GM12873 (cell line): Measurements from ENCODE around the gene RMC1.
A peak's percentile ranks its signal among the peaks of the same experiment; 100 is the strongest.

Experiments used
- TF ChIP-seq, protein P1 (sequence below): IDR thresholded peaks from 2 replicates; pipeline ENCODE4 v1.5.1; 2012; ENCODE audit warnings: low read depth, mild to moderate bottlenecking, moderate library complexity, low read length, control low read depth; ENCODE audit not compliant: insufficient read depth; ENCODE audit errors: missing control alignments

RMC1 gene

DNA sequence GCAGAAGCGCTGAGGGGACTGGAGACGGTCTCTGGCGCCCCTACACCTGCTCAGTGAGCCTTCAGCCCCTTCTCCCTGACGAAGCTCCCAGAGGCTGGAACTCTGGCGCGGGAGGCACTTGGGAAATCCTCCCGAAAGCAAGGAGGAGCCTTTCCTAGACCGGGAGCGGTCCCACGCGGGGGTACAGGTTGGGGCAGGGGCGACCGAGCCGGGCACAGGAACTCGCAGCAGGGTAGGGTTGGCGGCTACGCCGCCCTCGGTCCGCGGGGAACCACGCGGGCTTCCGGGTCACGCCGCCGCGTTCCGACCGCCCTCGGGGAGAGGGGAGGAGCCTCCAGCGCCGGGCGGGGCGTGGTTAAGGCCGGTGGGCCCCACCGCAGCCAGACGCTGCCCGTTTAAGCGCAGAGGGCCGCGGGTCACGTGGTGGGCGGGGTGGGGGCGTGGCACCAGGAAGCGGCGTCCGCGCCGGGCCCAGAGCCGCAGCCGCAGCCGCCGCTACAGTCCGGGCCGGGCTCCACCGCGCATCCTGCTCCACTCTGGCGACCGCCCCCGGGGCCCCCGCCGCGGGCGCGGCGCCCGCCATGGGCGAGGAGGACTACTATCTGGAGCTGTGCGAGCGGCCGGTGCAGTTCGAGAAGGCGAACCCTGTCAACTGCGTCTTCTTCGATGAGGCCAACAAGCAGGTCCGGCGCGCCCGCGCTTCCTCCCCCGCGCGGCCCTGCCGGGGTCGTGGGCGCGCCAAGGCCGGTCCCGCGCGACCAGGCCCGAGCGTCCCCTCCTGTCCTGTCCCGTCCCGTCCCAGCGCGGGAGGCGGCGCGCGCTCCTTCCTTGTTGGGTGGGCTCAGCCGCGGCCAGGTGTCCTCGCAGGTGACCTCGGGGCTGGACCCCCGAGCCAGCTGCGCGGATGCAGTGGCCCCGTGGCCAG, at the start of gene RMC1:
Gene RMC1, plus strand, starts transcription at position 474 of the 925 bp plus-strand sequence. Its CDS starts 108 bp downstream, at position 582.
- TF ChIP-seq, protein P1, sequence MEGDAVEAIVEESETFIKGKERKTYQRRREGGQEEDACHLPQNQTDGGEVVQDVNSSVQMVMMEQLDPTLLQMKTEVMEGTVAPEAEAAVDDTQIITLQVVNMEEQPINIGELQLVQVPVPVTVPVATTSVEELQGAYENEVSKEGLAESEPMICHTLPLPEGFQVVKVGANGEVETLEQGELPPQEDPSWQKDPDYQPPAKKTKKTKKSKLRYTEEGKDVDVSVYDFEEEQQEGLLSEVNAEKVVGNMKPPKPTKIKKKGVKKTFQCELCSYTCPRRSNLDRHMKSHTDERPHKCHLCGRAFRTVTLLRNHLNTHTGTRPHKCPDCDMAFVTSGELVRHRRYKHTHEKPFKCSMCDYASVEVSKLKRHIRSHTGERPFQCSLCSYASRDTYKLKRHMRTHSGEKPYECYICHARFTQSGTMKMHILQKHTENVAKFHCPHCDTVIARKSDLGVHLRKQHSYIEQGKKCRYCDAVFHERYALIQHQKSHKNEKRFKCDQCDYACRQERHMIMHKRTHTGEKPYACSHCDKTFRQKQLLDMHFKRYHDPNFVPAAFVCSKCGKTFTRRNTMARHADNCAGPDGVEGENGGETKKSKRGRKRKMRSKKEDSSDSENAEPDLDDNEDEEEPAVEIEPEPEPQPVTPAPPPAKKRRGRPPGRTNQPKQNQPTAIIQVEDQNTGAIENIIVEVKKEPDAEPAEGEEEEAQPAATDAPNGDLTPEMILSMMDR: peak; percentile 38

- TF ChIP-seq, protein P1: no peak
Measured at GRCh38 chr18:23453680-23454058, 49.6 kb upstream of the RMC1 start.

DNA sequence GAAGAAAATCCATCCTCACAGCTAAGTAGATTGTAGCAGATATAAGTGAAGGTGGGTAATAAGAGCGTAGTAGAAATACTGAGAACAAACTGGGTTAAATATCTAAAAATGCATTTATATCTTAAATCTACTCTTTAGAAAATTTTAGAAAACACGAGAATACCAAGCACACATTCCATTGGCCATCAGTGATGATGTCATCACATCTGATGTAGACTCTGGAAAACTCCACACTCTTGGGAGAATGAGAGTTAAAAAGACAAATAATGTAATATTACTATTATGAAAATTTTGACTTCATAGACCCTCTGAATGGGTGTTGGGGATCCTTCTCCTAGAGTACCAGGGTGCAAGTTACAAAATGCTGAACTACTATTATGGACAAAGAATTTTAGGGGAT, 46.5 kb upstream of the RMC1 start:
- TF ChIP-seq, protein P1: no peak

GRCh38 chr18:23458830-23459529, 44.3 kb upstream of the RMC1 start:
- TF ChIP-seq, protein P1: no peak

- TF ChIP-seq, protein P1: no peak
Measured at GRCh38 chr18:23459530-23459921, 43.8 kb upstream of the RMC1 start.

GRCh38 chr18:23460285-23461273, 42.7 kb upstream of the RMC1 start:
- TF ChIP-seq, protein P1: no peak
